Right lobe of liver (tissue), 6 donors: ENCODE results near the gene SEM1. TPM values are rescaled to one million over a fixed set of nuclear protein-coding genes. Genes with fewer than 3 reads are reported as not detected.
A peak's percentile ranks its signal among the peaks of the same experiment; 100 is the strongest.

Experiments
- ATAC-seq, 4 donors: fragments of 200-7000 bp; cut with Tn5 transposase; one replicate each; pipeline ENCODE4 v1.9.1; 2020; ENCODE audit warnings: mild to moderate bottlenecking in 4 of 4, moderate library complexity in 4 of 4
- DNase-seq, 3 donors: peaks; one replicate each; pipeline ENCODE4 v3.0.0-alpha.2; 2020
- H3K27ac ChIP-seq, 3 donors: fragments of 200-600 bp; one replicate each; pipeline ENCODE4 v1.8.0; 2022
- H3K27me3 ChIP-seq, 2 donors: fragments of 200-600 bp; one replicate each; pipeline ENCODE4 v1.8.0; 2022
- H3K36me3 ChIP-seq, 4 donors: fragments of 200-600 bp; sonication (generic) in 1 of 4; one replicate each; pipeline versions ENCODE4 v1.5.1 to v1.8.0; 2017 to 2022; ENCODE audit warnings: control low read depth in 1 of 4
- H3K4me1 ChIP-seq, 4 donors: fragments of 200-600 bp; sonication (generic) in 1 of 4; one replicate each; pipeline versions ENCODE4 v1.5.1 to v1.8.0; 2017 to 2022; ENCODE audit warnings: control low read depth in 1 of 4
- H3K4me3 ChIP-seq, 3 donors: fragments of 200-600 bp; one replicate each; pipeline ENCODE4 v1.8.0; 2022
- H3K9me3 ChIP-seq, 4 donors: fragments of 200-600 bp; sonication (generic) in 1 of 4; one replicate each; pipeline versions ENCODE4 v1.5.1 to v1.8.0; 2017 to 2022; ENCODE audit warnings: control low read depth in 1 of 4
- CTCF ChIP-seq, 4 donors: fragments of 200-600 bp in 3 of 4; fragments of 450-650 bp in 1 of 4; IDR thresholded peaks; one replicate each; pipeline versions ENCODE4 v1.5.1 to v1.8.0; 2016 to 2022; ENCODE audit warnings: antibody characterized with exemption in 4 of 4, mild to moderate bottlenecking in 2 of 4
- POLR2A ChIP-seq: fragments of 450-650 bp; IDR thresholded peaks from one replicate; pipeline ENCODE4 v1.6.1; 2017; ENCODE audit warnings: antibody characterized with exemption, mild to moderate bottlenecking
- WGBS: methylation state at CpG from one replicate; pipeline ENCODE4 v1.1.6; 2018; ENCODE audit warnings: low coverage, low lambda C conversion rate; ENCODE audit not compliant: insufficient coverage; ENCODE audit errors: missing lambda C conversion rate; 5-methylcytosine and 5-hydroxymethylcytosine counted together
- intact Hi-C, 2 donors: fragments of 100-400 bp; cut with DNase I; formaldehyde crosslinking; loops; one replicate each; pipeline versions ENCODE4 v1.11.2 to v1.14.1; 2022
- total RNA-seq, 6 experiments: library from RNA; depleted of rRNA in 2 of 6; stranded (reverse); fragments of >200 nt in 2 of 6; fragmentation: NEBNext Ultra II Directional in 3 of 6; extraction: Animal tissue kit (Norgen Biotek cat#: 25700) in 3 of 6; gene quantifications; one replicate each; pipeline versions ENCODE4 v1.1.0 to v1.2.4, GENCODE V29; 2016 to 2023
- donor health status: DM: no; HTN: yes; CAD: no.
- donor health status: DM: no; HTN: no; CAD: no.
- donor health status: DM: no; HTN: no; CAD: no.
- donor health status: DM: no; HTN: yes; CAD: no.
- donor health status: DM: no; HTN: yes; CAD: no.

The SEM1 gene
- total RNA-seq, 6 experiments from 2014 or later, result 13.7 to 36.8 (median 23.5) TPM

DNA sequence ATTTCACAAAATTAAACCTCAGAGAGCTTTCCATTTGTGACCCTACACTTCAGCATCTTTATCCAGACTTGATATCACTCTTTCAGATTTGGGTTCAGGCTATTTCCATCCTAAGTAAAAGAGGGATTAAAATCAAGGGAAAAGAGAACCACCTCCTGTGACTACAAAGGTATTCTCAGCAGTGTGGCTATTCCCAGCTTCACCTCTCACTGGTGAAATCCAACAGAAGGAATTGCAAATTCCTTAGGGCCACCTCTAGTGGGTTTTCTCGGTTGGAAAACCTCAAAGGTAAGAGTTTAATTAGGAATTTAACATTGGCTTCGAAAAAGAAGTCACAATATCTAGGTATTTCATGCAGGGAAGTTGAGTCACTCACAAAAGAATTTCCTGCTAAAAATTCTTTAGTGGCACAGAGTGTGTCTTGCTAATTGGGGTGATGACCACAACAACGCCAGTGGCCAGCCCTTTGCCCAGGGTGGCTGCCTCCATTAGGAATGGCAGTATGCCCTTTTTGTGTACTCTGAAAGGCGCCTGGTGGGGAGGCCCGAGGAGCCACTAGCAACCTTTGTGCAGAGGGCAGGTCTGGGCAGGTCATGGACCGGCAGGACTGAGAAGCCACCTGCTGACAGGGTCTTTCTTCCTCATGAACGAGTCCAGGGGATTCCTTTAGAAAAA, 52.2 kb downstream of the SEM1 start:
- Histone ChIP-seq H3K27ac (no peak overlapping the region), H3K4me3 (no peak overlapping the region), H3K36me3 (no peaks in the 10 kb centered on the region), H3K9me3 (peaks cover 0 to under 1% (median 0%) of the 10 kb centered on the region in 4 donors), H3K27me3 (no peaks in the 10 kb centered on the region), H3K4me1 (peaks cover 0 to 4% (median 0%) of the 10 kb centered on the region in 4 donors)
- intact Hi-C loops, result no loop called here
- ATAC-seq, result no peak
- WGBS, result 49% methylated on average over 5 of the region's 7 CpGs
- DNase-seq, result no peak
- no peak for TF ChIP-seq CTCF (IDR thresholded peaks at IDR 0.05)
- no peak for TF ChIP-seq POLR2A

GRCh38 chr7:96655956-96656355, 53.7 kb downstream of the SEM1 start:
- peaks cover 0 to 5% (median 0%) of the 10 kb centered on the region in 4 donors for H3K9me3 ChIP-seq
- H3K4me3 ChIP-seq, result no peak overlapping the region
- WGBS, result 80% methylated on average over 1 of the region's 2 CpGs
- TF ChIP-seq CTCF (IDR thresholded peaks at IDR 0.05) (no peak), POLR2A (no peak)
- H3K4me1 ChIP-seq, result peaks cover 0 to 4% (median 0%) of the 10 kb centered on the region in 4 donors
- intact Hi-C loops, result no loop called here
- H3K27me3 ChIP-seq, result no peaks in the 10 kb centered on the region
- no peaks in the 10 kb centered on the region for H3K36me3 ChIP-seq
- DNase-seq, result no peak
- no peak overlapping the region for H3K27ac ChIP-seq
- ATAC-seq, result no peak

DNA sequence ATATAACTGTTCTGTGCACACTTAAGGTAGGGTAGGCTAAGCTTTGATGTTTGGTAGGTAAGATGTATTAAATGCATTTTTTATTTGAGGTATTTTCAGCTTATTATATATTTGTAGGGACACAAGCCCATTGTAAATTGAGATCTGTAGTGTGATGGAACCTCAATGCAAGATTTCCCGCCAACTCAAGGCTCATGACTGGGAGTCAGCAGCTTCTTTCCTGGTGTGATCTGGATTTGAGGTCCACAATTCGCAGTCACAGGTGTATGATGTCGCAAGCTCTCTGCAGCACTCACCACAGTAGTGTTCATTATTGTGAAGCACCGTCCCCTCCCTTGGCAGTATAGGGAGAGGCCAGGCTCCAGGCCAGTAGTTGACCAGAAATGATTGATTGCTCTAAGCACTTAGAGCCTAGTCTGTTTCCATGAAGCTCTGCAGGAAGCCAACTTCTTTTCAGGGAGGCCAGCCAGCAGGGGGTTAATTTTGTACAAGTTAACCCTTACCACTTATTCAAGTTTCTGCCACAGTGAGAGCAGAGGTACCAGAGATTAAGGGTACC, 54.9 kb downstream of the SEM1 start:
- WGBS, result 50% methylated on average over 4 of the region's 4 CpGs
- H3K27me3 ChIP-seq, result no peaks in the 10 kb centered on the region
- no peak overlapping the region for H3K27ac ChIP-seq
- no peak for TF ChIP-seq CTCF (IDR thresholded peaks at IDR 0.05)
- no peak for TF ChIP-seq POLR2A
- H3K4me3 ChIP-seq, result no peak overlapping the region
- no peaks in the 10 kb centered on the region for H3K36me3 ChIP-seq
- peaks cover 0 to 5% (median 0%) of the 10 kb centered on the region in 4 donors for H3K9me3 ChIP-seq
- H3K4me1 ChIP-seq, result peaks cover 0 to 4% (median 0%) of the 10 kb centered on the region in 4 donors
- DNase-seq, result peak in 1 of 3 donors; percentile 48
- intact Hi-C loops, result no loop called here
- peak in 3 of 4 donors; percentile 53 to 75 (median 61) for ATAC-seq

DNA sequence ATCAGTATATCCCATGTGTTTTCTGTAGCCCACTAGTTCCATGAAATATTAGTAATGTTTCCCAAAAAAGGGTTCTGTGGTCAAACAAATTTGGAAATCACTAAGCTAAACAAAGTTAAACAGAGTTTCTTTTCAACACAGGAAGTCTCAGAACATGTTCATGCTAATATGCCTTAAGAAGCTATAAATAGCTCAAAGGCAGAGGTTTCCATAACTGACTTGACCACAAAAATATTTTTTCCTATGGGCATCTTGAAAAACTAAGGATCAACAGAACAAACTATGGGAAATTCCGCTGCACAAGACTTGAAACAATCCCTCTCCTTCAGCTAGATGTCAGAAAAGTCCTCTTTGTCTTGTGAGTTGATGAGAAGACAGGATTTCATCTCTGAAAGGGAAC, 59.7 kb downstream of the SEM1 start:
- H3K4me1 ChIP-seq, result peaks cover 0 to 4% (median 0%) of the 10 kb centered on the region in 4 donors
- DNase-seq, result no peak
- no peak for TF ChIP-seq POLR2A
- TF ChIP-seq CTCF (IDR thresholded peaks at IDR 0.05), result no peak
- H3K27me3 ChIP-seq, result no peaks in the 10 kb centered on the region
- intact Hi-C loops, result no loop called here
- no peak overlapping the region for H3K27ac ChIP-seq
- no peak overlapping the region for H3K4me3 ChIP-seq
- H3K9me3 ChIP-seq, result peaks cover 0 to 5% (median 0%) of the 10 kb centered on the region in 4 donors
- ATAC-seq, result no peak
- H3K36me3 ChIP-seq, result no peaks in the 10 kb centered on the region
- WGBS, result 71% methylated on average over 1 of the region's 1 CpG
